ENCODE results near the gene RNF220.
A peak's percentile ranks its signal among the peaks of the same experiment; 100 is the strongest.

Gene RNF220

GRCh38 chr1:44642255-44642654 lies 237.2 kb downstream of the RNF220 start:
- Mint-ChIP-seq H3K9me3 (no peaks in the 10 kb centered on the region), H3K4me3 (no peak overlapping the region), H3K4me1 (ENCODE audit: low read depth) (no peaks in the 10 kb centered on the region), H3K36me3 (ENCODE audit: low read depth) (peaks cover 27% of the 10 kb centered on the region), H3K27me3 (ENCODE audit: low read depth) (no peaks in the 10 kb centered on the region), H3K27ac (no peak overlapping the region)

GRCh38 chr1:44642925-44643324 lies 237.9 kb downstream of the RNF220 start:
- Mint-ChIP-seq H3K36me3 (ENCODE audit: low read depth) (peaks cover 26% of the 10 kb centered on the region), H3K4me3 (no peak overlapping the region), H3K9me3 (no peaks in the 10 kb centered on the region), H3K27me3 (ENCODE audit: low read depth) (no peaks in the 10 kb centered on the region), H3K27ac (no peak overlapping the region), H3K4me1 (ENCODE audit: low read depth) (no peaks in the 10 kb centered on the region)

- Mint-ChIP-seq H3K36me3 (ENCODE audit: low read depth) (peaks cover 24% of the 10 kb centered on the region), H3K27ac (no peak overlapping the region), H3K4me1 (ENCODE audit: low read depth) (no peaks in the 10 kb centered on the region), H3K4me3 (no peak overlapping the region), H3K27me3 (ENCODE audit: low read depth) (no peaks in the 10 kb centered on the region), H3K9me3 (no peaks in the 10 kb centered on the region)
Measured at GRCh38 chr1:44643721-44644334, 238.8 kb downstream of the RNF220 start.

- H3K36me3 Mint-ChIP-seq (ENCODE audit: low read depth), result peaks cover 23% of the 10 kb centered on the region
- H3K4me1 Mint-ChIP-seq (ENCODE audit: low read depth), result no peaks in the 10 kb centered on the region
- no peak overlapping the region for H3K27ac Mint-ChIP-seq
- no peak overlapping the region for H3K4me3 Mint-ChIP-seq
- H3K27me3 Mint-ChIP-seq (ENCODE audit: low read depth), result no peaks in the 10 kb centered on the region
- no peaks in the 10 kb centered on the region for H3K9me3 Mint-ChIP-seq
Measured at GRCh38 chr1:44644806-44645205, 239.8 kb downstream of the RNF220 start.

DNA sequence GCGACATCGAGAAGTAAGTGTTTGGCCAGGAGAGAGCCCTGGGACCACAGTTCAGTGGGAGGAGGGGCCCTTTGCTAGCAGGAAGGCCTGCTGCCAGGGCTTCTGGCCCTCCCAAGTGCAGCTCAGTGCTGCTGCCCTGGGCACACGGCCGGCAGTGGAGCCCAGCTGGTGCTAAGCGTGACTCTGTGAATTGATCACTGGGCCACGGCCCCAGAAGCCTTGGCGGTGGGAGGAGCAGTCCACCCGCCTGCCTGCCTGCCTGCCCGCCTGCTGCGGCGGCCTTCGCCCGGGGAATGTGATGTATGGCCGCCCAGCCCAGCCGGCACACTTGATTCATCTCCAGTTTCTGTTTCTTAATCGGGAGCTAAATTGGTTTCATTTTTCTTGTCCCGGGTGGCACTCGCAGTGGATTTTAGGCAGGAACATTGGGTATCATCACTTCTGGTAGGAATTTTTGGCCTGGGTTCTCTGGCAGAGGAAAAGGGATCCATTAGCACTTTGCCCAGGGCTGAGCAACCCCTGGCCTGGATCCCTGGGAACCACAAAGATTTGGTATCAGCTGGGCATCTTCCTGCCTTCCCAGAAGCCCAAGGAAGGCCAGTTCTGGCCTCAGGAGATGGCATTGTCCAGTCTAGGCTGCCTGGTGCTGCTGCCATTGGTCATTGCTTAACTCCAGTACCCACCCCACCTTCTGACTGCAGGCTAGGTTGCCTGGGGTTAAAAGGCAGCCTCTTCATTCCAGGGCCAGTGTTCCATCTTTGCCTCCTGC lies 240.6 kb downstream of the RNF220 start:
- Mint-ChIP-seq H3K36me3 (ENCODE audit: low read depth) (peaks cover 23% of the 10 kb centered on the region), H3K4me1 (ENCODE audit: low read depth) (no peaks in the 10 kb centered on the region), H3K4me3 (no peak overlapping the region), H3K27me3 (ENCODE audit: low read depth) (no peaks in the 10 kb centered on the region), H3K9me3 (no peaks in the 10 kb centered on the region), H3K27ac (no peak overlapping the region)

- Mint-ChIP-seq H3K9me3 (no peaks in the 10 kb centered on the region), H3K36me3 (ENCODE audit: low read depth) (peaks cover 23% of the 10 kb centered on the region), H3K4me1 (ENCODE audit: low read depth) (no peaks in the 10 kb centered on the region), H3K27ac (no peak overlapping the region), H3K27me3 (ENCODE audit: low read depth) (no peaks in the 10 kb centered on the region), H3K4me3 (no peak overlapping the region)
Measured at GRCh38 chr1:44646261-44647110, 241.4 kb downstream of the RNF220 start.

DNA sequence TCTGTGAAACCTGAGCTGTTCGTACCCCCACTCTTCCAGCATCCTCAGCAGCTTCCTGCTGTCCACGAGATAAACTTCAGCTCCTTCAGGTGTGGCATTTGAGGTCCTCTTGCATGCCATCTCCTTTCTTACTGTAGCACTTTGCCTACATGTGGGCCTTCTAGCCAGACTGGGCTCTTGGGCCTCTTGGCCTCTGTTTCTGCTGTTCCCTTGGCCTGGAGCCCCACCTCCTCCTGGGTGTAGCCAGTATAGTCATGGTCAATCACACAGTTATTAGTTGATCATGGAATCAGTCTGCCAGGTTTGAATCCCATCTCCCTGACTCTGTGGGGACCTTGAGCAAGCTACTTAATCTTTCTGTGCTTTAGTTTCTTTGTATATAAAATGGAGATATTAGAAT lies 242.8 kb downstream of the RNF220 start:
- Mint-ChIP-seq H3K27me3 (ENCODE audit: low read depth) (no peaks in the 10 kb centered on the region), H3K36me3 (ENCODE audit: low read depth) (peaks cover 18% of the 10 kb centered on the region), H3K4me3 (no peak overlapping the region), H3K4me1 (ENCODE audit: low read depth) (no peaks in the 10 kb centered on the region), H3K9me3 (no peaks in the 10 kb centered on the region), H3K27ac (peak overlapping the region; percentile 43)

GRCh38 chr1:44648529-44649250 lies 243.6 kb downstream of the RNF220 start:
- Mint-ChIP-seq H3K4me3 (no peak overlapping the region), H3K27me3 (ENCODE audit: low read depth) (no peaks in the 10 kb centered on the region), H3K27ac (no peak overlapping the region), H3K9me3 (no peaks in the 10 kb centered on the region), H3K36me3 (ENCODE audit: low read depth) (peaks cover 15% of the 10 kb centered on the region), H3K4me1 (ENCODE audit: low read depth) (no peaks in the 10 kb centered on the region)

DNA sequence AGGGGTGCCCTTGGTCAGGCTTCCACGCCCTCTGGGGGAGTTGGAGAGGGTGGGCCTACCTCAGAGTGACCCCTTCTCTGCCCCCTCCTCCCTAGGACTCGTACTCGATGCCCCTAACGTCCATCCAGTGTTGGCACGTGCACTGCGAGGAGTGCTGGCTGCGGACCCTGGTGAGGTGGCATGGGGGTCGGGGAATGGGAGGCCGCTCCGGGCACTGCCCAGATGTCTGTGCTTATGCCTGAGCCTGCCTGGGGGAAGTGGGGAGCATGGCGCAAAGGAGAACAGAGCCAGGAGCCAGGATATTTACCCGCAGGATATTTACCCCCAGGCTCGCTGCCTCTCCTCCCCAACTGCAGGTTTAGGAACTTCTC lies 244.7 kb downstream of the RNF220 start:
- H3K4me1 Mint-ChIP-seq (ENCODE audit: low read depth), result no peaks in the 10 kb centered on the region
- H3K27me3 Mint-ChIP-seq (ENCODE audit: low read depth), result no peaks in the 10 kb centered on the region
- H3K4me3 Mint-ChIP-seq, result no peak overlapping the region
- no peaks in the 10 kb centered on the region for H3K9me3 Mint-ChIP-seq
- H3K36me3 Mint-ChIP-seq (ENCODE audit: low read depth), result peaks cover 12% of the 10 kb centered on the region
- H3K27ac Mint-ChIP-seq, result no peak overlapping the region

GRCh38 chr1:44650159-44650831 lies 245.2 kb downstream of the RNF220 start:
- H3K4me1 Mint-ChIP-seq (ENCODE audit: low read depth), result no peaks in the 10 kb centered on the region
- no peak overlapping the region for H3K4me3 Mint-ChIP-seq
- peaks cover 10% of the 10 kb centered on the region for H3K36me3 Mint-ChIP-seq (ENCODE audit: low read depth)
- no peak overlapping the region for H3K27ac Mint-ChIP-seq
- no peaks in the 10 kb centered on the region for H3K27me3 Mint-ChIP-seq (ENCODE audit: low read depth)
- H3K9me3 Mint-ChIP-seq, result no peaks in the 10 kb centered on the region

DNA sequence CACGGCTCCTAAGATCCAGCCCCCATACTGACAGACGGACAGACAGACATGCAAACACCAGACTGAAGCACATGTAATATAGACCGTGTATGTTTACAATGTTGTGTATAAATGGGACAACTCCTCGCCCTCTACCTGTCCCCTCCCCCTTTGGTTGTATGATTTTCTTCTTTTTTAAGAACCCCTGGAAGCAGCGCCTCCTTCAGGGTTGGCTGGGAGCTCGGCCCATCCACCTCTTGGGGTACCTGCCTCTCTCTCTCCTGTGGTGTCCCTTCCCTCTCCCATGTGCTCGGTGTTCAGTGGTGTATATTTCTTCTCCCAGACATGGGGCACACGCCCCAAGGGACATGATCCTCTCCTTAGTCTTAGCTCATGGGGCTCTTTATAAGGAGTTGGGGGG lies 246.0 kb downstream of the RNF220 start:
- Mint-ChIP-seq H3K27ac (no peak overlapping the region), H3K36me3 (ENCODE audit: low read depth) (peaks cover 10% of the 10 kb centered on the region), H3K4me3 (no peak overlapping the region), H3K4me1 (ENCODE audit: low read depth) (no peaks in the 10 kb centered on the region), H3K27me3 (ENCODE audit: low read depth) (no peaks in the 10 kb centered on the region), H3K9me3 (no peaks in the 10 kb centered on the region)

GRCh38 chr1:44652445-44653106 lies 247.5 kb downstream of the RNF220 start:
- Mint-ChIP-seq H3K36me3 (ENCODE audit: low read depth) (peaks cover 5% of the 10 kb centered on the region), H3K4me3 (no peak overlapping the region), H3K4me1 (ENCODE audit: low read depth) (no peaks in the 10 kb centered on the region), H3K9me3 (no peaks in the 10 kb centered on the region), H3K27me3 (ENCODE audit: low read depth) (no peaks in the 10 kb centered on the region), H3K27ac (no peak overlapping the region)

DNA sequence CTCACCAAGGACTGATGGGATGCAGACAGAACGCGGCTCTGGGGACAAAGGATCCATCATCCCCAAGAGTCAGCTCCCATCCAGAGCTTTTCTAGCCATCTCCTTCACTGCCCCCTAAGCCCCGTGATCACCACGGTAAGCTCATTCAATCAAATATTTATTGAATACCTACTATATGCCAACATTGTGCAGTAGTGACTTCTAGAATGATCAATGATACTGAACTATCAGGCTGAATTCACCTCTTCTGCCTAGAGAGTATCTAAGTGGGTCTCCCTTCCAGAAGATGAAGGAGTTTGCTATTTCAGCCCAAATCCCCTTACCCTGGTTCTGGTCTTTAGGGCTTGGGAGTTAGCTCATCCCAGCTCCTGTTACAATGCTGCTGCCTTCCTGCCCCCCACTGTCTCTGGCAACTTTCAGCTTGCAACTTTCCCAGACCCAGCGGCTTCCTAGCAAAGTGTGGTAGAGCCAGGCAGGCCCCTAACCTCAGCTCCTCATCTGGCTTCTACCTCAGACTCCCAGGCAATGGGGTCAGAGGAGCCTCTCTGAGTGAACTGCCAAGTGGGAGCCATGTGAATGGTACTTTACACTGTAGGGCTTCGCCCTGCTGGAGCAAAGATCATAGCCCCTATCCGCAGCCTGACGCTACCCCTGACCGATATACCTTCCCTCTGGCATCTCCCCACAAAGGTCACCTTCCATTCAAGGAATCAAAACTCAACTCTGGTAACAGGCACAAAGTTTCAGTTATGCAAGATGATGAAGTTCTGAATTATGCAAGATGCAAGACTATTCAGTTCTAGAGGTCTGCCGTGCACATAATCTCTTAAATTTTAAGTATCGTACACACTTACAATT lies 248.3 kb downstream of the RNF220 start:
- Mint-ChIP-seq H3K4me1 (ENCODE audit: low read depth) (no peaks in the 10 kb centered on the region), H3K27me3 (ENCODE audit: low read depth) (no peaks in the 10 kb centered on the region), H3K9me3 (no peaks in the 10 kb centered on the region), H3K27ac (no peak overlapping the region), H3K36me3 (ENCODE audit: low read depth) (peaks cover 5% of the 10 kb centered on the region), H3K4me3 (no peak overlapping the region)

All from T-helper 1 cell treated with Interleukin-12 subunit alpha and Interleukin-12 subunit beta and Interleukin-4 antibody, amounts not matched to agents 30 μg/mL and 1 μg/mL, for 36 hours (primary cell).